HG03064 (cell line): ENCODE results near the gene STX5.
A peak's percentile ranks its signal among the peaks of the same experiment; 100 is the strongest.
"Not testable (repeated sequence)": the region's sequence is repeated elsewhere in the genome, so short reads cannot be mapped to it uniquely, and the experiment has no call there.

Source experiments
- ATAC-seq: cut with Tn5 transposase; IDR thresholded peaks from one replicate; pipeline ENCODE4 v1.9.1; 2021; ENCODE audit warnings: low read depth; ENCODE audit not compliant: unreplicated experiment

Gene STX5

GRCh38 chr11:62832336-62833234 is 734 bp upstream of the STX5 start, which contains the start of gene TEX54:
TSS of gene TEX54 (minus strand) at chr11:62832841.
- ATAC-seq: peak; percentile 12

DNA sequence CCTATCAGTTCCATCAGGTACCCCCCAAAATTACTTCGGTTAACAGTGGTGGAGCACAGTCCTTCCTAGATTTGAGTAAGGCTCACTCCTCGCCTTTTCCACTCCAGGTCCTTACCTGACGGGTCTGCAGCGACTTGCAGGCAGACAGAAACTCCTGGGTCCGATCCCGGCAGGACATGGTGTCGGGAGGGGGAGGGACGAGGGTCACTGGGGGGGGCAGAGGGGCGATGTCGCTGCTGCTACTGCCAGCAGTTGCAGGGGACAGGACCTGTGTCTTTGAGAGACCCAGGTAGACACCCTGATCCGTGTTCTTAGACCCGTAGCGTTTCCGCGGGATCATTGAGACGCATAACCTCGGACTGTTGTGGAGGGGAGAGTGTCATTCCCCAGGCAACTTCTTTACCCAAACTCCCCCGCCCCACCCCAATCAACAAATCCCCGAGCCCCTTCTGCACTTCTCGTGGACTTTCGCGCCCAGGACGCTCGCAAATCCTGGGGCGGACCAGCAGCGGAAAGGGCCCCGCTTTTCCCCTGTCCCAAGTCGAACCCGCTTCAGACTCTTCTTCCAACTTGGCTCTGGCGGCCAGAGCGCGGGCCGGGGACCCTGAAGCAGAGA is 839 bp downstream of the STX5 start:
- ATAC-seq: no peak

DNA sequence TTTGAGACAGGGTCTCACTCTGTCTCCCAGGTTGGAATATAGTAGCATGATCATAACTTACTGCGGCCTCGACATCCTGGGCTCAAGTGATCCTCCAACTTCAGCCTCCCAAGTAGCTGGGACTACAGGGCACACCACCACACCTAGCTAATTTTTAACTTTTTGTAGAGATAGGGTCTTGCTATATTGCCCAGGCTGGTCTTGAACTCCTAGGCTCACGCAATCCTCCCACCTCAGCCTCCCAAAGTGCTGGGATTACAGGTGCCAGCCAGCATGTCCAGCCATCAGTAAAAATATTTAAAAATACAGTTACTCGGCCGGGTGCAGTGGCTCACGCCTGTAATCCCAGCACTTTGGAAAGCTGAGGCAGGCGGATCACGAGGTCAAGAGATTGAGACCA is 3.7 kb downstream of the STX5 start:
- not testable (repeated sequence) for ATAC-seq

DNA sequence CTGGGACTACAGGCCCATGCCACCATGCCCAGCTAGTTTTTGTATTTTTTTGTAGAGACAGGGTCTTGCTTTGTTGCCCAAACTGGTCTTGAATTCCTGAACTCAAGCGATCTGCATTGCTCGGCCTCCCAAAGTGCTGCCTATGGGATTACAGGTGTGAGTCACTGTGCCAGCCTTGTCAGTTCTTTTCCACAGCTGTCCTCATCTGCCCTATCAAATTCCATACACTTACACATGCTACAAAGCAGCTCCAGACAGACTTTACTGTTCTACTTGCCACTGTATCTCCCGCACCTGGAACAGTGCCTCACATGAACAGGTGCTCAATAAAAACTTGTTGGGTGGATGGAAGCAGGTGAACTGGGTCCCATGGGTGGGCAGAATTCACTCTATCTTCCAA is 8.2 kb downstream of the STX5 start:
- ATAC-seq: no peak

GRCh38 chr11:62817129-62817528 is 14.7 kb downstream of the STX5 start:
- no peak for ATAC-seq

DNA sequence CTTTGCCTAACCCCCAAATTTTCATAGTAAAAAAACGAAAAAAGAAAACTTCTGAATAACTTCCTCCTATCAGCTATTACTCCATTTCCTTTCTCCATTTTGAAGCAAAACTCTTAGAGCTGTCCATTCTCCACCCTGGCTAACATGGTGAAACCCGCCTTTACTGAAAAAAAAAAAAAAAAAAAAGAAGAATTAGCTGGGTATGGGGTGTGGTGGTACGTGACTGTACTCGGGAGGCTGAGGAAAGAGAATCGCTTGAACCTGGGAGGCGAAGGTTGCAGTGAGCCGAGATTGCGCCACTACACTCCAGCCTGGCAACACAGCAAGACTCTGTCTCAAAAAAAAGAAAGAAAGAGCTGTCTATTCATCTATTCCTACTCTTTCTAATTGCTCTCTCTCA is 15.3 kb downstream of the STX5 start:
- ATAC-seq: no peak

DNA sequence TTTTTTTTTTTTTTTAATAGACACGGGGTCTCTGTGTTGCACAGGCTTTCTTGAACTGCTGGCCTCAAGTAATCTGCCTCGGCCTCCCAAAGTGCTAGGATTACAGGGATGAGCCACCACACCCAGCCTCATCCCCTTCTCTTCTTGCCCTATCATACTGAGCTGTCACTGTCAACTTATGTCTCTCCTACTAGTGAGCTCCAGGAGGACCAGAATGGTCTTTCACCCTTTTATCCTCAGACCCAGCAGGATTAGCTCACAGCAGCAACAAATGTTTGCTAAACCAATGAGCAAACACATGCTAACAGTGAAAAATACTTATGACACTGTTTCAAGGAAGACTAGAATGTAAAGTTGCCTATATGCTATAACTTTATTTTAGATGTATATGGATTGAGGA is 20.2 kb downstream of the STX5 start:
- no peak for ATAC-seq

GRCh38 chr11:62810748-62811147 is 21.1 kb downstream of the STX5 start:
- no peak for ATAC-seq

DNA sequence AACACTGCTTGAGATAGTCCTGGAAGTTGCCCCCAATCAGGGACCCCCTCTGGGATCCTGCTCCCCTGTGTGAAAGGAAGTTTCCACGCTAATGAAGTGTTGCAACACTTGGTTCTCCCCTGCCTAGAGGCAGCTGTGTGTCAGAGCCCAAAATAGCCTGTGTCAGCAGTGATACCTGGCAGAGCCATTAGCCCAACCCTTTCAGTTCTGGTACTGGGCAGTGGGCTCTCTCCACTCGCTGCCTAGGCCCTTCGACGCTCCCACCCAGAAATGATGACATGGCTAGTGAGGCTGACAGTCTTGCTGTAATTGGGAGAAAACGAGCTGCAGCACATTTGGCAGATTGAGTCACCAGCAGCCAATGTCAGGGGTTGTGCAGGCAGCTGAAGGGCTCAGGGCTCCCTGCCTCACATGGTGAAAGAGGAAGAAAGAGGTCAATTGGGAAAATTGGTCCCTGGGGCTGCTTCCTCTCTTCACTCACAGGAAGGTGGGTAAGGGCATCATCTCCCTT is 25.2 kb downstream of the STX5 start:
- ATAC-seq: no peak

- no peak for ATAC-seq
Observed at GRCh38 chr11:62805961-62806441, 25.9 kb downstream of the STX5 start.

- ATAC-seq: peak; percentile 73
Observed at GRCh38 chr11:62805076-62805892, 26.6 kb downstream of the STX5 start, which contains the start of gene NXF1. TSS of gene NXF1 (minus strand) at chr11:62805440. CDS start at chr11:62805356, 84 bp downstream.

GRCh38 chr11:62804310-62805075 is 27.4 kb downstream of the STX5 start:
- ATAC-seq: peak; percentile 8

DNA sequence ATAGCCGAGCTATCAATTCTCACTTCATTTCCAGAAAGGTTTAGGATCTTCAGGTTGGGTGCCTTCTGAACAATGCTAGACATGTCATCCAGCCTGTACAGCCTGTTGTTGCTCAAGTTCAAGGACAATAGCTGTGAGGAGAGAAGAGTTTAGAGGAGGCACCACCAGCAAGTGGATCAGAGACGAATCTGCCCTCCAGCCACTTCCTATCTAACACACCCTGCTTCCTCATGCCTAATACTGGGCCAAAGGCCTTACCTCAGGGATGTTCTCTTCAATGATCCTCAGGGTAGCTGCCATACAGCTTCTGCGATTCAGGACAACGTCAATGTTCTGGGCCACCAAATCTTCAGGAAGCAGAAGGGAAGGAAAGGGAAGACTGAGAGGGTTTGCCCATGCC is 30.8 kb downstream of the STX5 start:
- no peak for ATAC-seq

GRCh38 chr11:62799486-62799885 is 32.4 kb downstream of the STX5 start:
- no peak for ATAC-seq

DNA sequence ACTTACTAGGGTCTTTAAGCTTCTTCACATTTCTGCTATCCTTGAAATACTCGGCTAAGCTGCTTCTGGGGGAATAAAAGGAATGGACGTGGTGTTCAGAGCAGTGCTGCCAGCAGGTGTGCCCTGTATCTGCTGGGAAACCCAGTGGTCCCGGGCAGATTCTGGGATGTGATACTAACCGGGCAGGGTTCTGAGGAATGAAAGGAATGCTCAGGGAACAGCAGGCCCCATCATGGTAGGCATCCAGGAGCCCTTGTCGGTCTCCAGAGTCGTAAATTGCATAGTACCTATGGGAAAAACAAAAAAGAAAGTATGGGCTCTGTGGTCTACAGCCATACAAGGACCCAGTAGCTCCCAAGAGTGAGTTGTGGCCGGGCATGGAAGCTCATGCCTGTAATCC is 35.6 kb downstream of the STX5 start:
- no peak for ATAC-seq

DNA sequence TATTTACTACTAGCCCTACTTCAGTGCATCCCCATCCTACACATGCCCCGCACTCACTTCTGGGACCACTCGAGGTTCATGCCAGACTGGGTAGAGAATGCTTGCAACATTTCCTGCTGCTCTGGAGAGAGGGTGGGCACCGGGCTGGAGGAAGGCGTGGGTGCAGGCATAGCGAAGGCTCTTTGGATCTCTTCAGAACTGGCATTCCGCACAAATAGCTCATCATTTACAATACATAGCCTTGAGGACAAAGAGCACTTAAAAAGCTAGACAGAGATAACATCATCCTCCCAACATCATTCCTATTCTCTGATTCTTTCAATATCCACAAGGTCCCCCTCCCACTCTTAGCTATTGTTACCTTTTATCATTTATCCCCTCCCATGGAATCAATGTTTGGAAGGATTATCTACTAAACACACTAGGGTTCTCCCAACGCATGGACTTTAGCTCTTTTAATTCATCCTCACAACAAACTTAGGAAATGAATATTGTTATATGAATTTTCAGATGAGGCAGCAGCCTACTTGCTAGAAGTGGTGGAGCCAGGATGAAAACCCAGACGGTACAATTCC is 37.6 kb downstream of the STX5 start:
- ATAC-seq: no peak

DNA sequence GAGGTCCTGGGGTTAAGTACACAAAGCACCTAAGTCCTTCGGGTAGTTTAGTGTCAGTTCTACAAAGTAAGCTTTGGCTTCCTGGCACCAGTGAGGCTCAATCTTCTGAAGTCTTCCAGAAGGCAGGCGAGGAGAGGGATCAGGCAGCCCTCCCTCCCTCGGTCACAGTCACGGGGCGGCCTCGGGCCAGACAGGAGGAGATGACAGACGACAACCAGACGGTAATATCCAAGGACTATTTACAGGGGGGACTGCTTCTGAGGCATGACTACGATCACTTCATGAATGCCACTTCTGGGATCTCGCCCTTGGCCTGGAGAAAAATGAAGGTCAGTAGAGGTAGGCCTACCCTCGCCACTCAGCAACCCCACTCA is 39.7 kb downstream of the STX5 start:
- ATAC-seq: no peak

DNA sequence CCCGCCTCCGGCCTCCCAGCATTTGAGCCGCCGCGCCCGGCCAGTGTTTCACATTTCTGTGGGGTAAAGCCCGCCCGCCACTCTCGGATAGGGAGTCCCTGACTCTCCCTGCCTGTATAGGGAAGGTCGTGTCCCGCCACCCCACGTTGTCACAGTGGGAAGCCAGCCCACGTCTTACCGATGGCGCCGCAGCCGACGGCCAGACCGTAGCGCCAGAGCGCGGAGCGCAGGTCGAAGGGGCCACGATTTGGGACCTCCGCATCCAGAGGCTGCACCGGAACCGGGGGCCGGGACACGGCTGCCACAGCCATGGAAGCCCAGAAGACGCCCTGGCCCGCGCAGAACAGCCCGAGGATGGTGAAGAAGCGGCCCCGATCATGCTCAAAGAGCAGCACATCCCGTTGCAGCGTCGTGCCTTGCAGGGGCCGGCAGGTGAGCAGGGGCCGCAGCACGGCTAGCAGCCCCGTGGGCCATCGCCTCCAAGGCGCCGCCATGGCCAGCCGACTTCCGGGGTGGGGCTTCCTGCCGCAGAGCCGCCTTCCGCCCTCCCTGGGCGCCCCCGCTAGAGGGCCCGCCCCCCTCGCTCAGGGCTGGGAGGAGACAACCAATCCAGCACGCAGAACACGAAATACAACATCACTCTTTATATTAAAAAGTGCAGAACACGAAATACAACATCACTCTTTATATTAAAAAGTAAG is 40.2 kb downstream of the STX5 start, which contains the start of gene TMEM223:
TMEM223 (minus strand) TSS at position 506 of the 701 bp plus-strand sequence; CDS start at position 494, 12 bp downstream.
- peak; percentile 54 for ATAC-seq

DNA sequence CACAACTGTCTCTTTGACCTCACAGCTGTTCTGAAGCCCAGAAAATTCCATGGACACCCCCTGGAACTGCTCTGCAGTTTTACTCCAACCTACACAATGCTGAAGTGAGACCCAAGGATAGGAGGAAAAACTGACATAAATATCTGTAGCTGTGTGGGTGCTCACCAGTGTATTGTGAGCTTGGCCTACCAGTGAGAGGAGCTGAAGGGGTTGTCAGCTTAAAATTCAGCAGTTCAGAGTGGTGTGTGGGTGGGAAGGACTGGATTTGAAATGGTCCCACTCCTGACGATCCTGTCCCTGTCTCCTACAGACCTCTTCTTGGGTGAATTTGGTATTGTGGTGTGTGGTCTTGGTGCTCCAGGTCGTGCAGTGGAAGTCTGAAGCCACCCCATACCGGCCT is 42.3 kb downstream of the STX5 start:
- no peak for ATAC-seq
